ENCODE data around the gene FMN1.

DNA sequence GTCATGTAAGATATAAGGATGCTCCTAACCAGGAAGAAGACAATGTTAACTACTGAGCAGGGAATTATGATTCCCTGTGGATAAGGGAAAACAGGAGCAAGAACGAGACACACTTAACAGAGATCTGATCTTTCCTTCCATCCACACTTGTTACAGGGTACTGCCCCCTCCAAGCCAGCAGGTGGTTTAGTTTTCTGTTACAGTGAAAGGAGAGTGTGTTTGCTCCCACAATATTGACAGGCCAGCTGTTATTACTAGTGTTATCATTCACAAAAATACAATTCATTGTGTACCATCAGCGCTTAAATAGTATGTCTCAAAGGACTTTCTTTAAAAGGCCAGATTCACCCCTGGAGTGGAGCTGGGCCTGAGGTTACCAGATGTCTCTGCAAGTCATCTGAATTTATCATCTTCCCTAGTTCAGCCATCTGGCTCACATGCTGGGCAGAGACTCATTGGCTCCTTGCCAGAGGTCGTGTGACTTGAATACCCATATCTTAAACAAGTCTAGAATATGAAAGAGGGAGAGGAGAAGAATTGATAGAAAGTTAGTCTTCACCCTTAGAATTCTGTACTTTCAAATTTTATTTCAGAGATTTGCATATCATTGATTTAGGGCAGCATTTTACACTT lies 16.8 kb upstream of the FMN1 start:
- TF ChIP-seq POLR2A (IDR thresholded peaks at IDR 0.05) (no peak), CTCF (IDR thresholded peaks at IDR 0.05) (no peak)

Data from body of pancreas (tissue), 4 donors.